SJSA1 (cell line): Measurements from ENCODE around the gene PIGR. TPM values are rescaled to one million over a fixed set of nuclear protein-coding genes. Genes with fewer than 3 reads are reported as not detected.
A peak's percentile ranks its signal among the peaks of the same experiment; 100 is the strongest.

Experiments
- DNase-seq, 2 experiments: peaks; one replicate each; pipeline ENCODE4 v3.0.0-alpha.2; 2015 to 2020; ENCODE audit warnings: low spot score in 2 of 2, low read depth in 1 of 2
- H3K27ac ChIP-seq: fragments of 250-450 bp; sonication (Bioruptor Pico); 2 replicates; pipeline ENCODE4 v1.5.1; 2020; ENCODE audit warnings: mild to moderate bottlenecking, moderate library complexity
- H3K27me3 ChIP-seq: fragments of 250-450 bp; sonication (Bioruptor Pico); replicated peaks from 2 replicates; pipeline ENCODE4 v1.5.1; 2020; ENCODE audit warnings: mild to moderate bottlenecking, moderate library complexity
- H3K36me3 ChIP-seq: fragments of 250-450 bp; sonication (Bioruptor Pico); 2 replicates; pipeline ENCODE4 v1.5.1; 2020; ENCODE audit warnings: mild to moderate bottlenecking
- H3K4me1 ChIP-seq: fragments of 250-450 bp; sonication (Bioruptor Pico); replicated peaks from 2 replicates; pipeline ENCODE4 v1.6.1; 2021; ENCODE audit warnings: mild to moderate bottlenecking
- H3K4me3 ChIP-seq: fragments of 250-450 bp; sonication (Bioruptor Pico); 2 replicates; pipeline ENCODE4 v1.5.1; 2020; ENCODE audit warnings: mild to moderate bottlenecking
- H3K9me3 ChIP-seq: fragments of 250-450 bp; sonication (Bioruptor Pico); replicated peaks from 2 replicates; pipeline ENCODE4 v1.5.1; 2020; ENCODE audit warnings: mild to moderate bottlenecking
- total RNA-seq: library from RNA; depleted of rRNA; stranded (reverse); fragments of >200 nt; shearing (Covaris generic); gene quantifications from 2 replicates; pipeline ENCODE4 v1.2.3, GENCODE V29; 2014

Gene PIGR
- total RNA-seq, 1 experiment from 2014 or later: not detected

GRCh38 chr1:206954459-206955342 is 8.4 kb upstream of the PIGR start:
- no peaks in the 10 kb centered on the region for H3K27me3 ChIP-seq
- H3K36me3 ChIP-seq: no peaks in the 10 kb centered on the region
- no peaks in the 10 kb centered on the region for H3K9me3 ChIP-seq
- no peak overlapping the region for H3K27ac ChIP-seq
- H3K4me1 ChIP-seq: 0 out of 2 replicates have a peak, but pooled peaks cover 4% of the 10 kb centered on the region
- no peak overlapping the region for H3K4me3 ChIP-seq
- DNase-seq: no peak

- Histone ChIP-seq H3K36me3 (no peaks in the 10 kb centered on the region), H3K4me1 (0 out of 2 replicates have a peak, but pooled peaks cover 4% of the 10 kb centered on the region), H3K27me3 (no peaks in the 10 kb centered on the region), H3K9me3 (no peaks in the 10 kb centered on the region), H3K4me3 (no peak overlapping the region), H3K27ac (no peak overlapping the region)
- DNase-seq: no peak
Measured at GRCh38 chr1:206953626-206954025, 7.4 kb upstream of the PIGR start.

GRCh38 chr1:206953126-206953525 is 6.9 kb upstream of the PIGR start:
- no peaks in the 10 kb centered on the region for H3K27me3 ChIP-seq

GRCh38 chr1:206952171-206952570 is 5.9 kb upstream of the PIGR start:
- Histone ChIP-seq H3K36me3 (no peaks in the 10 kb centered on the region), H3K27ac (no peak overlapping the region), H3K4me1 (0 out of 2 replicates have a peak, but pooled peaks cover 4% of the 10 kb centered on the region), H3K4me3 (no peak overlapping the region), H3K27me3 (no peaks in the 10 kb centered on the region), H3K9me3 (no peaks in the 10 kb centered on the region)
- DNase-seq: no peak

More at GRCh38 chr1:206953126-206953525, 6.9 kb upstream of the PIGR start:
- no peak for DNase-seq
- H3K4me1 ChIP-seq: 0 out of 2 replicates have a peak, but pooled peaks cover 4% of the 10 kb centered on the region
- no peak overlapping the region for H3K4me3 ChIP-seq
- H3K27ac ChIP-seq: no peak overlapping the region
- H3K36me3 ChIP-seq: no peaks in the 10 kb centered on the region
- no peaks in the 10 kb centered on the region for H3K9me3 ChIP-seq

- no peak for DNase-seq
- Histone ChIP-seq H3K27ac (no peak overlapping the region), H3K9me3 (no peaks in the 10 kb centered on the region), H3K4me1 (0 out of 2 replicates have a peak, but pooled peaks cover 4% of the 10 kb centered on the region), H3K36me3 (no peaks in the 10 kb centered on the region), H3K4me3 (no peak overlapping the region), H3K27me3 (no peaks in the 10 kb centered on the region)
Measured at GRCh38 chr1:206951318-206952100, 5.2 kb upstream of the PIGR start.

- no peak overlapping the region for H3K27ac ChIP-seq
- no peaks in the 10 kb centered on the region for H3K27me3 ChIP-seq
- H3K36me3 ChIP-seq: no peaks in the 10 kb centered on the region
- DNase-seq: no peak
- no peak overlapping the region for H3K4me3 ChIP-seq
- H3K4me1 ChIP-seq: 0 out of 2 replicates have a peak, but pooled peaks cover 4% of the 10 kb centered on the region
- H3K9me3 ChIP-seq: no peaks in the 10 kb centered on the region
Measured at GRCh38 chr1:206949641-206950040, 3.4 kb upstream of the PIGR start.

GRCh38 chr1:206949208-206949607 is 2.9 kb upstream of the PIGR start:
- no peak for DNase-seq
- no peaks in the 10 kb centered on the region for H3K27me3 ChIP-seq
- 0 out of 2 replicates have a peak, but pooled peaks cover 4% of the 10 kb centered on the region for H3K4me1 ChIP-seq
- H3K4me3 ChIP-seq: no peak overlapping the region
- H3K36me3 ChIP-seq: no peaks in the 10 kb centered on the region
- no peak overlapping the region for H3K27ac ChIP-seq
- no peaks in the 10 kb centered on the region for H3K9me3 ChIP-seq

- H3K9me3 ChIP-seq: no peaks in the 10 kb centered on the region
- peak in 1 of 2 experiments; percentile 31 for DNase-seq
- no peaks in the 10 kb centered on the region for H3K27me3 ChIP-seq
- H3K27ac ChIP-seq: no peak overlapping the region
- H3K4me3 ChIP-seq: no peak overlapping the region
- H3K4me1 ChIP-seq: 0 out of 2 replicates have a peak, but pooled peaks cover 1% of the 10 kb centered on the region
- H3K36me3 ChIP-seq: no peaks in the 10 kb centered on the region
Measured at GRCh38 chr1:206947255-206947654, 989 bp upstream of the PIGR start.

GRCh38 chr1:206945779-206946178 is 487 bp downstream of the PIGR start:
- no peaks in the 10 kb centered on the region for H3K27me3 ChIP-seq
- no peak for DNase-seq

GRCh38 chr1:206944703-206945102 is 1.6 kb downstream of the PIGR start:
- no peak overlapping the region for H3K4me3 ChIP-seq
- no peak for DNase-seq
- H3K36me3 ChIP-seq: no peaks in the 10 kb centered on the region
- no peaks in the 10 kb centered on the region for H3K27me3 ChIP-seq
- no peak overlapping the region for H3K27ac ChIP-seq
- no peaks in the 10 kb centered on the region for H3K4me1 ChIP-seq
- H3K9me3 ChIP-seq: no peaks in the 10 kb centered on the region

More at GRCh38 chr1:206945779-206946178, 487 bp downstream of the PIGR start:
- H3K27ac ChIP-seq: no peak overlapping the region
- H3K4me1 ChIP-seq: no peaks in the 10 kb centered on the region
- no peak overlapping the region for H3K4me3 ChIP-seq
- no peaks in the 10 kb centered on the region for H3K9me3 ChIP-seq
- H3K36me3 ChIP-seq: no peaks in the 10 kb centered on the region

- Histone ChIP-seq H3K36me3 (no peaks in the 10 kb centered on the region), H3K27me3 (no peaks in the 10 kb centered on the region), H3K27ac (no peak overlapping the region), H3K4me1 (no peaks in the 10 kb centered on the region), H3K4me3 (no peak overlapping the region), H3K9me3 (no peaks in the 10 kb centered on the region)
- no peak for DNase-seq
Measured at GRCh38 chr1:206941766-206942418, 4.4 kb downstream of the PIGR start.

- no peaks in the 10 kb centered on the region for H3K4me1 ChIP-seq
- H3K36me3 ChIP-seq: no peaks in the 10 kb centered on the region
- no peak for DNase-seq
- no peaks in the 10 kb centered on the region for H3K27me3 ChIP-seq
- no peak overlapping the region for H3K4me3 ChIP-seq
- H3K9me3 ChIP-seq: no peaks in the 10 kb centered on the region
- H3K27ac ChIP-seq: no peak overlapping the region
Measured at GRCh38 chr1:206940588-206940936, 5.7 kb downstream of the PIGR start.

GRCh38 chr1:206939841-206940587 is 6.3 kb downstream of the PIGR start:
- Histone ChIP-seq H3K4me1 (no peaks in the 10 kb centered on the region), H3K4me3 (no peak overlapping the region), H3K36me3 (no peaks in the 10 kb centered on the region), H3K9me3 (no peaks in the 10 kb centered on the region), H3K27me3 (no peaks in the 10 kb centered on the region), H3K27ac (no peak overlapping the region)
- no peak for DNase-seq
